Superior temporal gyrus (tissue), 1 donor: ENCODE results near the gene CERKL.

Experiments
- DNase-seq: peaks from one replicate; pipeline ENCODE4 v3.0.0-alpha.2; 2016; ENCODE audit errors: extremely low spot score

CERKL gene

GRCh38 chr2:181628590-181629585, 28.0 kb downstream of the CERKL start:
- no peak for DNase-seq

- DNase-seq = no peak
Observed at GRCh38 chr2:181627545-181627944, 29.4 kb downstream of the CERKL start.

GRCh38 chr2:181626671-181627070, 30.2 kb downstream of the CERKL start:
- no peak for DNase-seq

- DNase-seq = no peak
Observed at GRCh38 chr2:181623159-181623558, 33.7 kb downstream of the CERKL start.

GRCh38 chr2:181621779-181622490, 35.0 kb downstream of the CERKL start:
- DNase-seq = no peak

- no peak for DNase-seq
Observed at GRCh38 chr2:181619516-181619915, 37.4 kb downstream of the CERKL start.

GRCh38 chr2:181616715-181617114, 40.2 kb downstream of the CERKL start:
- no peak for DNase-seq

- no peak for DNase-seq
Observed at GRCh38 chr2:181614874-181615638, 41.8 kb downstream of the CERKL start.

GRCh38 chr2:181613241-181613640, 43.7 kb downstream of the CERKL start:
- DNase-seq = no peak

- DNase-seq = no peak
Observed at GRCh38 chr2:181607629-181608590, 49.0 kb downstream of the CERKL start.

GRCh38 chr2:181605889-181606837, 50.7 kb downstream of the CERKL start:
- DNase-seq = no peak

- no peak for DNase-seq
Observed at GRCh38 chr2:181602017-181602416, 54.9 kb downstream of the CERKL start.

- DNase-seq = no peak
Observed at GRCh38 chr2:181596556-181596955, 60.3 kb downstream of the CERKL start.

- DNase-seq = no peak
Observed at GRCh38 chr2:181594322-181594721, 62.6 kb downstream of the CERKL start.

- DNase-seq = no peak
Observed at GRCh38 chr2:181589779-181590178, 67.1 kb downstream of the CERKL start.

- no peak for DNase-seq
Observed at GRCh38 chr2:181588546-181588945, 68.4 kb downstream of the CERKL start.

- no peak for DNase-seq
Observed at GRCh38 chr2:181586569-181587081, 70.3 kb downstream of the CERKL start.

GRCh38 chr2:181585732-181586131, 71.2 kb downstream of the CERKL start:
- no peak for DNase-seq

GRCh38 chr2:181581534-181581933, 75.4 kb downstream of the CERKL start:
- no peak for DNase-seq
